Transverse colon (tissue), 4 donors: Measurements from ENCODE around the gene UVRAG. TPM values are rescaled to one million over a fixed set of nuclear protein-coding genes. Genes with fewer than 3 reads are reported as not detected.

ENCODE experiments used
- DNase-seq: peaks from one replicate; pipeline ENCODE4 v3.0.0-alpha.2; 2019
- H3K27ac ChIP-seq, 4 donors: fragments of 200-600 bp; sonication (generic); 2 replicates each; pipeline ENCODE4 v1.5.1; 2016 to 2018; ENCODE audit warnings: inconsistent platforms in 4 of 4
- H3K27me3 ChIP-seq: fragments of 200-600 bp; sonication (generic); 2 replicates; pipeline ENCODE4 v1.5.1; 2017; ENCODE audit warnings: inconsistent platforms
- H3K36me3 ChIP-seq, 4 donors: fragments of 200-600 bp; sonication (generic); 2 replicates each; pipeline ENCODE4 v1.5.1; 2017 to 2019; ENCODE audit warnings: inconsistent platforms in 4 of 4
- H3K4me1 ChIP-seq, 4 donors: fragments of 200-600 bp; sonication (generic); 2 replicates each; pipeline ENCODE4 v1.5.1; 2017 to 2020; ENCODE audit warnings: inconsistent platforms in 4 of 4
- H3K4me3 ChIP-seq, 4 donors: fragments of 200-600 bp; sonication (generic); 1 replicate in 1 of 4; 2 replicates in 3 of 4; pipeline versions ENCODE4 v1.5.1 to v1.6.1; 2017 to 2019; ENCODE audit warnings: inconsistent platforms in 4 of 4
- H3K9me3 ChIP-seq, 2 donors: fragments of 200-600 bp; sonication (generic); 2 replicates each; pipeline ENCODE4 v1.5.1; 2017 to 2019; ENCODE audit warnings: inconsistent platforms in 2 of 2
- EP300 ChIP-seq: sonication (generic); formaldehyde crosslinking; IDR thresholded peaks from one replicate; pipeline ENCODE4 v1.6.1; 2017; ENCODE audit warnings: antibody characterized with exemption, low read depth
- POLR2A ChIP-seq: fragments of 450-650 bp; IDR thresholded peaks from one replicate; pipeline ENCODE4 v1.6.1; 2016; ENCODE audit warnings: antibody characterized with exemption, mild to moderate bottlenecking, moderate library complexity
- POLR2AphosphoS5 ChIP-seq, 3 donors: sonication (generic); formaldehyde crosslinking; IDR thresholded peaks; one replicate each; pipeline ENCODE4 v1.6.1; 2016; ENCODE audit warnings: antibody characterized with exemption in 3 of 3
- WGBS, 2 donors: methylation state at CpG; one replicate each; pipeline ENCODE4 v1.1.5; 2018; ENCODE audit warnings: low coverage in 1 of 2; 5-methylcytosine and 5-hydroxymethylcytosine counted together
- in situ Hi-C, 4 donors: fragments of 200-750 bp; cut with MboI; loops; one replicate each; pipeline versions ENCODE4 v1.15.0 to v1.15.1; 2017; ENCODE audit warnings: low sequenced_read_pairs in 3 of 4, low pct_ligation_motif_present in 1 of 4, low pct_unique_long_range_greater_than_20kb in 1 of 4
- intact Hi-C: fragments of 100-400 bp; cut with DNase I; formaldehyde crosslinking; loops from one replicate; pipeline ENCODE4 v1.15.1; 2023; ENCODE audit warnings: low total_unique reads
- total RNA-seq, 4 donors: library from RNA; depleted of rRNA; stranded (reverse); fragments of >200 nt; gene quantifications; one replicate each; pipeline ENCODE4 v1.1.0, GENCODE V29; 2016
- TF ChIP-seq, protein P1 (sequence below), 5 experiments: fragments of 200-600 bp in 3 of 5; fragments of 450-650 bp in 2 of 5; sonication (generic) in 3 of 5; IDR thresholded peaks; 1 replicate in 2 of 5; 2 replicates in 3 of 5; pipeline ENCODE4 v1.5.1; 2016 to 2017; ENCODE audit warnings: antibody characterized with exemption in 5 of 5, inconsistent platforms in 3 of 5, mild to moderate bottlenecking in 2 of 5, moderate library complexity in 1 of 5

Gene UVRAG
- total RNA-seq, 4 donors from 2014 or later, result 12.7 to 34.6 (median 19.3) TPM

DNA sequence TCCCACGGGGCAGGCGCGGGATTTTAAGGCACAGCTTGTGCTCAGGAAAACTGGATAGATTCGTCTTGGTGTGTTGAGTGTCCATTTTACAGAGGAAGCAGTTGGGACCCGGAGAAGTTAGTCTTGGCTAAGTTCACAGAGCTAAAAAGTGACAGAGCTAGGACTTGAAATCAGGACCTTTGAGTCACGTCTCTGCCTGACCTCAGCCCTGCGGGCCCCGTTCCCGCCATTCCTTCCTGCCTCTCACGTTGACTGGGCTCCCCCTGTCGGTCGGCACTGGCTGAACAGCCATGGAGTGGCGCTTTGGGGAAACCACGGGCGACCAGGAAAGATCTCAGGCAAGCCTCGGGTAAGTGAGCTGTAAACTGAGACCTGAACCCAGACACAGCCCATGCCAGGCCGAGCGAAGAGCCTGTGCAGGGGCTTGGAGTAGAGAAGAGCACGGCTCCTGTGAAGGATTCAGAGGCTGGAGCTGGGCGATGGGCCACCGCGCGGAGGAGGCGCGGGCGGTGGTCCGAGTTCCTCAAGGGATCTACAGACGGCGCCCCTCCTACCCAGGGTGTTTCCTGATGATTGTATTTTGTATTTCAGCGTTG, 337.2 kb downstream of the UVRAG start:
- TF ChIP-seq, protein P1, sequence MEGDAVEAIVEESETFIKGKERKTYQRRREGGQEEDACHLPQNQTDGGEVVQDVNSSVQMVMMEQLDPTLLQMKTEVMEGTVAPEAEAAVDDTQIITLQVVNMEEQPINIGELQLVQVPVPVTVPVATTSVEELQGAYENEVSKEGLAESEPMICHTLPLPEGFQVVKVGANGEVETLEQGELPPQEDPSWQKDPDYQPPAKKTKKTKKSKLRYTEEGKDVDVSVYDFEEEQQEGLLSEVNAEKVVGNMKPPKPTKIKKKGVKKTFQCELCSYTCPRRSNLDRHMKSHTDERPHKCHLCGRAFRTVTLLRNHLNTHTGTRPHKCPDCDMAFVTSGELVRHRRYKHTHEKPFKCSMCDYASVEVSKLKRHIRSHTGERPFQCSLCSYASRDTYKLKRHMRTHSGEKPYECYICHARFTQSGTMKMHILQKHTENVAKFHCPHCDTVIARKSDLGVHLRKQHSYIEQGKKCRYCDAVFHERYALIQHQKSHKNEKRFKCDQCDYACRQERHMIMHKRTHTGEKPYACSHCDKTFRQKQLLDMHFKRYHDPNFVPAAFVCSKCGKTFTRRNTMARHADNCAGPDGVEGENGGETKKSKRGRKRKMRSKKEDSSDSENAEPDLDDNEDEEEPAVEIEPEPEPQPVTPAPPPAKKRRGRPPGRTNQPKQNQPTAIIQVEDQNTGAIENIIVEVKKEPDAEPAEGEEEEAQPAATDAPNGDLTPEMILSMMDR (IDR thresholded peaks at IDR 0.05), result peak; percentile 89 to 98 (median 93)
- TF ChIP-seq POLR2AphosphoS5 (IDR thresholded peaks at IDR 0.05), result no peak

DNA sequence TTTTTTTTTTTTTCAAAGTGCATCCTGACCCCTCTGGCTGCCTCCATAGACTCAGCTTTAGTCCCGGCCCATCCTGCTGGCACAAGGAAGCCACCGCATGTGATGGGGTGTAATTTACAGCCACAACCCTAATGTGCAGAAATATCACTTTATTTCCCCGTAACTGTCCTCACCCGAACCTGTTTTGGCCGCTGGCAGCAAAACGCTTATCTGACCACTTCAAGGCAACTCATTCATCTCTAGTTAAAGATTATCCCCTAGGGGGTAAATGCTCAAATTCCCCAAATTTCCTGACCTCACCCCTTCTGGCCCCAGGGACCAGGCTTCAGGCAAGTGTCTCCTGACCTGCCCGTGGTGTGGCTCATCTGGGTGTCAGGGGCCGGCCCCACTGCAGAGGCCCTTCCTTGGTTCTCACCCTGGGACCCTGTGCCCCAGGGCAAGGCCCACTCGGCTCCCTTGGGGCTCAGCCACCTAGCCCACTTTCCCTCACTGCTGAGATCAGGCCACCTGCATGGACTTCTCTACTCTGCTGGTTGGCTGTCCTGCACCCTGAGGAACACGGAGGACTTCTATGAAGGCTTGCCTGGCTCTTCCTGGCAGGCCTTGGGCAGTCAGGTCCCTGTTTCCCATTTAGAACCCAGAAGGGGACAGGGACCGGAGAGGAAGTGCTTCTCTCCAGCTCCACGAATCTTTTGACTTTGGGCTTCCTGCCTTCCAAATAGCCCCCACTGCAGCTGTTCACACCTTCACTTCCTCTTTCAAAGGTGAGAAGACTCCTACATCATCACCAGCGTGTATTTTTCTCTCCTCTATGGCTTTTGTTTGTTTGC, 337.9 kb downstream of the UVRAG start:
- Histone ChIP-seq H3K9me3 (no peaks in the 10 kb centered on the region), H3K4me3 (peak overlapping the region in 1 of 4 donors; percentile 19), H3K27ac (no peak overlapping the region), H3K36me3 (no peaks in the 10 kb centered on the region), H3K27me3 (no peaks in the 10 kb centered on the region), H3K4me1 (peaks cover 13 to 42% (median 28%) of the 10 kb centered on the region in 4 donors)
- intact Hi-C loops, result loop anchor here (1.0 kb wide), 1 partner anchor 255 kb away; no protein-coding TSS in a partner anchor
- peak; percentile 11 for DNase-seq
- 49 to 72% methylated on average over 3 to 12 of the region's 13 CpGs for WGBS, 2 donors
- no peak for TF ChIP-seq POLR2AphosphoS5 (IDR thresholded peaks at IDR 0.05)
- no peak for TF ChIP-seq EP300
- TF ChIP-seq, protein P1 (IDR thresholded peaks at IDR 0.05), result no peak
- TF ChIP-seq POLR2A, result no peak
- in situ Hi-C loops, result loop anchor here (5.0 to 10.0 kb wide), 2 partner anchors 256 to 258 kb away; no protein-coding TSS in a partner anchor

More for the DNA sequence above, 337.2 kb downstream of the UVRAG start:
- DNase-seq, result peak; percentile 89
- H3K4me3 ChIP-seq, result peak overlapping the region in 3 of 4 donors; percentile 14 to 36 (median 19)
- in situ Hi-C loops, result loop anchor here (5.0 to 10.0 kb wide), 2 partner anchors 255 to 257 kb away; no protein-coding TSS in a partner anchor
- no peaks in the 10 kb centered on the region for H3K27me3 ChIP-seq
- intact Hi-C loops, result loop anchor here (1.0 kb wide), 1 partner anchor 254 kb away; no protein-coding TSS in a partner anchor
- H3K9me3 ChIP-seq, result no peaks in the 10 kb centered on the region
- H3K36me3 ChIP-seq, result no peaks in the 10 kb centered on the region
- H3K4me1 ChIP-seq, result peaks cover 13 to 48% (median 31%) of the 10 kb centered on the region in 4 donors
- 37 to 72% methylated on average over 5 to 30 of the region's 30 CpGs for WGBS, 2 donors
- peak overlapping the region in 3 of 4 donors; percentile 17 to 90 (median 83) for H3K27ac ChIP-seq

DNA sequence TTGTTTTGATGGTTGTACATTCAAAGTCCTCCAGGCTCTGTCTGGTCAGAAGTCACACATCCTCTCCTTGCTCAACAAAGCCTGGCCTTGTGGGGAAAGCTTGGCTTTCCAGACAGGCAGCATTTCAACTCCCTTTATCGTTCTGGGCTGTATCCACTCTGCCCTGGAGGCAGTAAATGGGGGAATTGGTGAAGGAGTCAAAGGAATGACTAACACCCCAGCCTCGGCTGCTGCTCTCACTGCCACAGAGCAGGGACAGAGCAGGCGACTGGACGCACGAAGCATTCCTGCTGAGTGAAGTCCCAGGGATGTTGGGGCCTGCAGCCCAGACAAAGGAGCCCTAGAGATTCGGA, 338.5 kb downstream of the UVRAG start:
- Histone ChIP-seq H3K27me3 (no peaks in the 10 kb centered on the region), H3K27ac (no peak overlapping the region), H3K4me1 (peaks cover 12 to 36% (median 23%) of the 10 kb centered on the region in 4 donors), H3K4me3 (no peak overlapping the region), H3K36me3 (no peaks in the 10 kb centered on the region), H3K9me3 (no peaks in the 10 kb centered on the region)
- in situ Hi-C loops, result loop anchor here (5.0 to 10.0 kb wide), 2 partner anchors 256 to 259 kb away; no protein-coding TSS in a partner anchor
- intact Hi-C loops, result no loop called here
- DNase-seq, result no peak
- TF ChIP-seq POLR2A (no peak), EP300 (no peak), POLR2AphosphoS5 (IDR thresholded peaks at IDR 0.05) (no peak)
- TF ChIP-seq, protein P1 (IDR thresholded peaks at IDR 0.05), result no peak
- WGBS, 2 donors, result 78 to 81% methylated on average over 6 of the region's 6 CpGs
